Embryonic facial prominence (tissue), 1 donor: ENCODE measurements around the gene NBAS.
"Not testable (repeated sequence)": the region's sequence is repeated elsewhere in the genome, so short reads cannot be mapped to it uniquely, and the experiment has no call there.

ENCODE experiments used
- DNase-seq: peaks from one replicate; pipeline ENCODE4 v3.0.0-alpha.2; 2016; ENCODE audit errors: extremely low spot score

The NBAS gene

GRCh38 chr2:15527074-15527739, 33.9 kb downstream of the NBAS start:
- no peak for DNase-seq

- DNase-seq = no peak
Observed at GRCh38 chr2:15521641-15522181, 39.4 kb downstream of the NBAS start.

GRCh38 chr2:15520346-15520745, 40.8 kb downstream of the NBAS start:
- no peak for DNase-seq

- not testable (repeated sequence) for DNase-seq
Observed at GRCh38 chr2:15518759-15519158, 42.4 kb downstream of the NBAS start.

GRCh38 chr2:15517793-15518192, 43.3 kb downstream of the NBAS start:
- no peak for DNase-seq

DNA sequence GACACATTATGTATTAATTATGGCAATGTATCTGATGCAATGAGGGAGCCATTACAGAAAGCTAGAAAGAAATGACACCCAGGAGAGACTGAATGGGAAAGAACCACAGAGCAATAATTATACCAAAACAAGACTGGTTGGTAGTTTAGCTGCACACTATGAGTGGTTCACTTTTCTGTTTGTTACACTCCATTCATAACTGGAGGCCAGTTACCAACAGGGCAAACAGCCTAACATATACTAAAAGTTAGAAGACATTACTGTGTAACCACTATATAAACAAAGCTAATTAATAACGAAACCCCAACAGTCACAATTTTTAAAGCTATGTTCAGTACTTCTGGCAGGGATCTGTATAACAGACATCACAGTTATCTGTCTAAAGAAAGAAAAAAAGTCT, 49.4 kb downstream of the NBAS start:
- DNase-seq = no peak

GRCh38 chr2:15510552-15510951, 50.6 kb downstream of the NBAS start:
- DNase-seq = no peak

- DNase-seq = no peak
Observed at GRCh38 chr2:15510131-15510530, 51.0 kb downstream of the NBAS start.

DNA sequence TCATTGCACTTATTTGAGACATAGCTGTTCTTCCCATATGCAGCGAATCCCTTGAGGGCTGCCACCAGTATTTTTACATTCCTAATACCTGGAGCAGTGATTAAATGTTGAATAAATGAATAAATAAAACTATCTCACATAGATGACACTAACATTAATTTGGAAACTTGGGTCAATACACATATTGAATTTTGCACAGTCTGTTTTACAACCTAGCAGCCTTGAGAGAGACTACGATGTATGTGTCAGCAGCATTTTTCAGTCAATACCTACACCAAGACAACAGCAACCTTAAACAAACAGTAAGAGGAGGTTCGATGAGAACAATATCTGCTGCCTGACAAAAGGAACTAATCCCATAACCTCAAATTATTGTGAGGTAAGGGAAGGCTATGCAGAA, 53.4 kb downstream of the NBAS start:
- DNase-seq = no peak

GRCh38 chr2:15507061-15507460, 54.1 kb downstream of the NBAS start:
- no peak for DNase-seq

GRCh38 chr2:15506229-15506819, 54.8 kb downstream of the NBAS start:
- DNase-seq = no peak

GRCh38 chr2:15504882-15505663, 56.1 kb downstream of the NBAS start:
- no peak for DNase-seq

DNA sequence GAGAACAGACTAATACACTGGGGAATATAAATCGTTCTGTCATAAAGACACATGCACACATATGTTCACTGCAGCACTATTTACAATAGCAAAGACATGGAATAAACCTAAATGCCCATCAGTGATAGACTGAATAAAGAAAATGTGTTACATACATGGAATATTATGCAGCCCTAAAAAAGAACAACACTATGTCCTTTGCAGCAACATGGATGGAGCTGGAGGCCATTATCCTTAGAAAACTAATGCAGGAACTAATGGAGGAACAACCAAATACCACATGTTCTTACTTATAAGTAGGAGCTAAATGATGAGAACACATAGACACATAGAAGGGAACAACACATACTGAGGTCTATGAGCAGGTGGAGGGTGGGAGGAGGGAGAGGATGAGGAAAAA, 61.9 kb downstream of the NBAS start:
- DNase-seq = not testable (repeated sequence)

GRCh38 chr2:15498554-15498953, 62.6 kb downstream of the NBAS start:
- DNase-seq = no peak

GRCh38 chr2:15494877-15495276, 66.3 kb downstream of the NBAS start:
- no peak for DNase-seq

DNA sequence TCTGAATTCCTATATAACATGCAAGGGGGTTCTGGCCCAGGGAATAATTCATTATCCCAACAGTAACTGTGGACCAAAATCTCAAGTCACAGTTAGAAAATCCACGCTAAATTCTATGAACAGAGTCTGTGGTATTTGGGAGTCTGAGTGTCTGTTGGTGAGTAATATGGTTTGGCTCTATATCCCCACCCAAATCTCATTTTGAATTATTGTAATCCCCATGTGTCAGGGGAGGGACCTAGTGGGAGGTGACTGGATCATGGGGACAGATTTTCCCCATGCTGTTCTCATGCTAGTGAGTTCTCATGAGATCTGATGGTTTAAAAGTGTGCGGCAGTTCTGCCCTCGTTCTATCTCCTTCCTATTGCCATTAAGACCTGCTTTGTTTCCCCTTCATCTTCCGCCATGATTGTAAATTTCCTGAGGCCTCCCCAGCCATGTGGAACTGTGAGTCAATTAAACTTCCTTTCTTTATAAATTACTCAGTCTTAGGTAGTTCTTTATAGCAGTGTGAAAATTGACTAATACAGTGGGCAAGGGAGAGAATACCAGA, 68.3 kb downstream of the NBAS start:
- DNase-seq = no peak

- DNase-seq = no peak
Observed at GRCh38 chr2:15486770-15487169, 74.4 kb downstream of the NBAS start.

GRCh38 chr2:15485949-15486348, 75.2 kb downstream of the NBAS start:
- DNase-seq = no peak

DNA sequence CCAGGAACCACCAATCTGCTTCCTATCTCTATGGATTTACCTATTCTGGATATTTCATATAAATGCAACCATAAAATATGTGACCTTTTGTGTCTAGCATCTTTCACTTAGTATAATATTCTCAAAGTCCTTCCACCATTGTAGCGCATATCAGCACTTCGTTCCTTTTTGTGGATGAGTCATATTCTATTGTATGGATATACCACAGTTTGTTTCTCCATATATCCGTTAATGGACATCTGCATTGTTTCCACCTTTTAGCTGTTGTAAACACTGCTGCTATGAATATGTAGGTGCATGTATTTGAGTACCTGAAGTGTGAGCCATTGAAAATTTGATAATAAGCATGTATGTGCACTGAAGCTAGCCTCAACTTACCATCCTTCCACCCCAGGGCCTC, 80.1 kb downstream of the NBAS start:
- no peak for DNase-seq

DNA sequence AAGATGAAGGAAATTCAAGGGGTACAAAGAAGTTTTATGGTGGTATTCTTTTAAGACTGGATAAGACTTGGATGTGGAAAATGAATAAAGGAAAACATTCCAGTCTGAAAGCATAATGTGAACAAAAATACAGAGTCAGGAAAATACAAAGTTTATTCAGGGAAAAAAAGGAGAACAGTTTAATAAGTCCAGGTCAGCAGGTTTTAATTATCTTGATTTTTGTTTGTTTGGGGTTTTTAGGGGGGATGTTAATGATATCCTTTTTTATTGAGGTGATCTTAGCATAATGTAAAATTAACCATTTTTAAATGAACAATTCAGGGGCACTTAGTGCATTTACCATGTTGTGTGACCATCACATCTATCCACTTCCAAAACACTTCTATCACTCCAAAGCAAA, 80.6 kb downstream of the NBAS start:
- no peak for DNase-seq

DNA sequence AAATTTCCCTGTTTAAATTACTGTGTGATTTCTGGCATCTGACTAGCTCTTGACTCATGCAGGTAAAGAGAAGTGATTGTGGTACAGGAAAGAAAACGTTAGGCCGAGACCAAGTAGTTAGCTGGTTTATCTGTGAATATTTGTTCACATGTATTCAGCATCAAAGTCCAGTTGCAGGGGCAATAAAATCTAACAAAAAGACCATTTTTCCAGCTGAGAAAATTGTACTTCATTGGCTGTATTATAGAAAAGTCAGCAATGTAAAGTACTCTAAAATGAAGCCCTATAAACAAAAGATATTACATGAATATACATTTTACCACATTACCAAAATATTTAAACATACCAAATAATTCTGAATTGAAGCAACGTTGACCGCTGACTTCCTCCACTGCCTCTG, 88.3 kb downstream of the NBAS start:
- no peak for DNase-seq

- DNase-seq = no peak
Observed at GRCh38 chr2:15472133-15472532, 89.0 kb downstream of the NBAS start.

- DNase-seq = no peak
Observed at GRCh38 chr2:15471606-15472005, 89.5 kb downstream of the NBAS start.
